HG03060 (cell line): ENCODE results near the gene NRARP.
"Not testable (repeated sequence)": the region's sequence is repeated elsewhere in the genome, so short reads cannot be mapped to it uniquely, and the experiment has no call there.

Source experiments
- ATAC-seq: cut with Tn5 transposase; IDR thresholded peaks from one replicate; pipeline ENCODE4 v1.9.1; 2021; ENCODE audit warnings: low read depth, moderate number of reproducible peaks; ENCODE audit not compliant: unreplicated experiment

NRARP gene

GRCh38 chr9:137266162-137266527 lies 35.9 kb downstream of the NRARP start:
- no peak for ATAC-seq

GRCh38 chr9:137265496-137266161 lies 36.4 kb downstream of the NRARP start:
- no peak for ATAC-seq

- no peak for ATAC-seq
These were observed 38.0 kb downstream of the NRARP start for GRCh38 chr9:137264067-137264466.

- no peak for ATAC-seq
These were observed 38.6 kb downstream of the NRARP start for GRCh38 chr9:137263506-137263905.

DNA sequence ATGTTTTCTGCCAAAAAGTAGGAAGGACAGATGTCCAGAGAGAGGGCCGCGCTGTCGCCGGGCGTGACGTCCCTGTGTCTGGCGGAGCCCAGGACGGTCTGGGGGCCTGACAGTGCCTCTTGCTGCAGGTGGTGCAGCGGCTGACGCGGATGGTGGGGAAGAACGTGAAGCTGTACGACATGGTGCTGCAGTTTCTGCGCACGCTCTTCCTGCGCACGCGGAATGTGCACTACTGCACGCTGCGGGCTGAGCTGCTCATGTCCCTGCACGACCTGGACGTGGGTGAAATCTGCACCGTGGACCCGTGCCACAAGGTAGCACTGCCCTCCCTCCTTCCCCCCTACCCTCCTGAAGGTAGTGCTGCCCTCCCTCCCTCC lies 39.2 kb downstream of the NRARP start:
- ATAC-seq = no peak

DNA sequence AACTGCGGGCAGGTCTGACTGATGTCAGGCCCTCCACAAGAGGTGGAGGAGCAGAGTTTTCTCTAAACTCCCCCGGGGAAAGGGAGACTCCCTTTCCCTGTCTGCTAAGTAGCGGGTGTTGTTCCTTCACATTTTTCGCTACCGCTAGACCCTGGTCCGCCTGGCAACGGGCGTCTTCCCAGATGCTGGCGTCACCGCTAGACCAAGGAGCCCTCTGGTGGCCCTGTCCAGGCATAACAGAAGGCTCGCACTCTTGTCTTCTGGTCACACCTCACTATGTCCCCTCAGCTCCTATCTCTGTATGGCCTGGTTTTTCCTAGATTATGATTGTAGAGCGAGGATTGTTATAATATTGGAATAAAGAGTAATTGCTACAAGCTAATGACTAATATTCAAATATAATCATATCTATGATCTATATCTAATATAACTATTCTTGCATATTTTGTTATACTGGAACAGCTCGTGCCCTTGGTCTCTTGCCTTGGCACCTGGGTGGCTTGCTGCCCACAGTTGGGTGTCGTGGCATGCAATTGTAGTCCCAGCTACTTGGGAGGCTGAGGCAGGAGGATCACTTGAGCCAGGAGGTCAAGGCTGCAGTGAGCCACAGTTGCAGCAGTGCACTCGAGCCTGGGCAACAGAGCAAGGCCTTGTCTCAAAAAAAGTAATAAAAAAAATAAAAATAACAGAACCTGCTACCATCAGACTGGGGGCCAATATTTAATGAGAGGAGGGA lies 39.7 kb downstream of the NRARP start:
- not testable (repeated sequence) for ATAC-seq

DNA sequence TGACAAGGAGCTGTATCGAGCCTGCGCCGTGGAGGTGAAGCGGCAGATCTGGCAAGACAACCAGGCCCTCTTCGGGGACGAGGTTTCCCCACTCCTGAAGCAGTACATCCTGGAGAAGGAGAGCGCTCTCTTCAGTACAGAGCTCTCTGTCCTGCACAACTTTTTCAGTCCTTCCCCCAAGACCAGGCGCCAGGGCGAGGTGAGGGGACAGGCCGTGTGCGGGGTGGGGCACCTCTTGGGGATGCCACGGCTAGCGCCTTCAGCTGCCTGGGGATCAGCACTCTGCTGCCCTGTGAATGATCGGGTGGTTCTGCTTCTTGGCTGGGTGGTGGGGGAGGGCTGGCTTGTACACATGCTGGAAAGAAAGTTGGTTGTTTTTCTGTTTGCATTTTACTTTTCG lies 45.2 kb downstream of the NRARP start:
- no peak for ATAC-seq

- no peak for ATAC-seq
These were observed 45.7 kb downstream of the NRARP start for GRCh38 chr9:137256362-137256761.

DNA sequence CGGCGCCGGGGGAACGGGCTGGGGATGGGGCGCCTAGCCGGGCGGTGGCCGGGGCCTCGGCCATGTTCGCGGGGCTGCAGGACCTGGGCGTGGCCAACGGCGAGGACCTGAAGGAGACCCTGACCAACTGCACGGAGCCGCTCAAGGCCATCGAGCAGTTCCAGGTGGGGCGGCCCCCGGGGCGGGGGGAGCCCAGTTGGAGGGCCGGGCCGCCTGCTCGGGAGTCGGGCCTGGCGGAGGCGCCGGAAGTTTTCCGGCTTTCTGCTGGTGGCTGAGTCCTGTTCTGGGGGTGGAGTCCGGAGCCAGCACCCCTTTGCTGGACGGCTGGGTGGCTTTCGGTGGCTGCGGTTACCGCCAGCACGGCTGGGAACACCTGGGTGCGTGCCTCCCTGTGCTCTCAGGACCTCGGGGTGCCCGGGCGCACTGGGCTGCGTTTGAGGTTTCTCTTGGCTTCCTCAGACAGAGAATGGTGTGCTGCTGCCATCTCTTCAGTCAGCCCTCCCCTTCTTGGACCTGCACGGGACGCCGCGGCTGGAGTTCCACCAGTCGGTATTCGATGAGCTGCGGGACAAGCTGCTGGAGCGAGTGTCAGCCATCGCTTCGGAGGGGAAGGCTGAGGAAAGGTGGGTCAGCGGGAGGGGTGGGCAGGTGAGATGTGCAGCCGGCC lies 46.5 kb downstream of the NRARP start:
- ATAC-seq = peak; percentile 20

- peak; percentile 29 for ATAC-seq
These were observed 47.2 kb downstream of the NRARP start, which contains the start of gene NELFB for GRCh38 chr9:137254624-137255447. NELFB (plus strand) TSS chr9:137255327.

- ATAC-seq = no peak
These were observed 48.1 kb downstream of the NRARP start for GRCh38 chr9:137253717-137254623.

DNA sequence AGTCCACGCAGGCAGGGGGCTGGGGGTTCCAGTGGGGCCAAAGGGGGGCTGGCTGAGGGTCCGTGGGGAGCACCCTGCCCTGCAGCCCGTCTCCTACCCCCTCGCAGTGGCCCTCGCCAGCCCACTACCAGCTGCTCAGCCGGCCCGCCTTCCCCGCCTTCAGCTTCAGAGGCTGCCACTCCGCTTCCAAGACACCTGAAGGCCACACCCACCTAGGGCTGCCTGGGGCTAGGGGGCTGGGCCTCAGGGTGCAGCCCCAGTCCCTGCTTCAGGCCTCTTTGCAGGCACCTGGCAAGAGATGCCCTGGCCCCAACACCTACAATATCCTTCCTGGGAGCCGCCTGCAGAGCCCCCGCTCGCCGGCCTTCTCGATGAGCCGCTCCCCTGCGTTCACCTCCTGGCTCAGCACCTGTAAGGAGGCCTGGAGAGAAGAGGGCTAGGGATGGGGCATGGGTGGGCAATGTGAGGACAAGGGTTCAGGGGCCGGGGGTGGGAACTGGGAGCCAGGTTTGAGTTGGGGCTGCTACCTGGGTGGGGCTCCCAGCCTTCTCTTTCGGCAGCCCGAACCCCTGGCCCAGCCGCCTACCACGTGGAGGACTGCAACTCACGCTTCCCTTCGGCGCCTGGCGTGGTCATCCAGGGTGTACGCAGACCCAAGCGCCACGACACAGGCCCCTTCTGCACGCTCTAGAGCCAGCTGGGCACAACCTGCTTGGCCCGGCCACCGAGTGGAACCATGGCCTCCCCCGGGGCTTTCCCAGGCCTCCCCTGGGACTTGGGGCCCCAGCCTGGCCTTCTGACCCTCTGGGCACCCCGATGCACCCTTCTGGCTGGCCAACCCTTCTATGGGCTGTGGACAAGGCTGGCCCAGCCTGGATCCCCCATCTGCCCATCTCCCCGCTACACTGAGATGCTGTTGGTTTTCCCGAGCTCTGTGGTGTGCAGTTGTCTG lies 49.2 kb downstream of the NRARP start:
- no peak for ATAC-seq

DNA sequence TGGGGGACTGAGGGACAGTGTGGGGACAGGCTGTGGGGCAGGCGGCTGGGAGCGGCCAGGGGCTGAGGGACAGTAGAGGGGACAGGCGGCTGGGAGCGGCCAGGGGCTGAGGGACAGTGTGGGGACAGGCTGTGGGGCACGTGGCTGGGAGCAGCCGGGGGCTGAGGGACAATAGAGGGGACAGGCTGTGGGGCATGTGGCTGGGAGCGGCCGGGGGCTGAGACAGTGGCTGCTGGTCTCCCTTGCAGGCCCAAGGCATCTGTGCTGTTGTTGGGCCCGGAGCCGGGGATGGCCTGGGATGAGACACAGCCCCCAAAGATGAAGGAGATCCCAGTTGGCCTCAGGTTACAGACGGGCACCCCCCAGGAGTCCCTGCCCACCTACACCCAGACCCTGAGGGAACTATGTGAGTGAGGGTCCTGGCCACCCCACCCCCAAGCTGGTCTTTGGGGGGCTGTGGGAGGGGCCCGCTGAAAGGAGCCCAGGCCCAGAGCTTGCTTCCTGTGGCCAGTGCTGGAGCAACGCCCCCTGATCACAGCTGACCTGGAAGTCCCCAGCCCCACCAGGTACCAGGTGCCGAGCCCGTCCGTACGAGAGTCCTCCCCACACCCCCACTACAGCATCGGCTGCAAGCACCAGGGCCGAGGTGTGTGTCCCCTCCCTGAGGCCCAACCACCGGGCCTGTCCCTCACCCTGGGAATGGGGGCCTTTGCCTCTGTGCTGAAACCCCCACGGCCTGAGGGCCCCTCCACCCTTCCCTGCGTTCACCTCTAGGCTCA lies 50.4 kb downstream of the NRARP start:
- ATAC-seq = no peak

DNA sequence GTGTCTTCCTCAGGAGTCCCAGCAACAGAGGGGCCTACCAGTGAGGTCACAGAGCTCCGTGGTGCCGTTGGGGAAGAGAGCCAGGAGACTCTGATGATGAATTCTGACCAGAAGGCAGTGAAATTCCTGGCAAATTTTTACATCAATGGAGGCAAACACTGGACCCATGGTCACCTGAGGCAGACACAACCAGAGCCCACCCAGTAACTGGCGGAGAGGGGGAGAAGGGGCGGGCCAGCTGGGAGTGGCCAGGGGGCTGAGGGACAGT lies 50.9 kb downstream of the NRARP start, which contains the start of gene STPG3:
Gene STPG3 (plus strand): TSS at position 93 of the 268 bp plus-strand sequence. CDS start 1 bp downstream, at position 94.
- no peak for ATAC-seq

DNA sequence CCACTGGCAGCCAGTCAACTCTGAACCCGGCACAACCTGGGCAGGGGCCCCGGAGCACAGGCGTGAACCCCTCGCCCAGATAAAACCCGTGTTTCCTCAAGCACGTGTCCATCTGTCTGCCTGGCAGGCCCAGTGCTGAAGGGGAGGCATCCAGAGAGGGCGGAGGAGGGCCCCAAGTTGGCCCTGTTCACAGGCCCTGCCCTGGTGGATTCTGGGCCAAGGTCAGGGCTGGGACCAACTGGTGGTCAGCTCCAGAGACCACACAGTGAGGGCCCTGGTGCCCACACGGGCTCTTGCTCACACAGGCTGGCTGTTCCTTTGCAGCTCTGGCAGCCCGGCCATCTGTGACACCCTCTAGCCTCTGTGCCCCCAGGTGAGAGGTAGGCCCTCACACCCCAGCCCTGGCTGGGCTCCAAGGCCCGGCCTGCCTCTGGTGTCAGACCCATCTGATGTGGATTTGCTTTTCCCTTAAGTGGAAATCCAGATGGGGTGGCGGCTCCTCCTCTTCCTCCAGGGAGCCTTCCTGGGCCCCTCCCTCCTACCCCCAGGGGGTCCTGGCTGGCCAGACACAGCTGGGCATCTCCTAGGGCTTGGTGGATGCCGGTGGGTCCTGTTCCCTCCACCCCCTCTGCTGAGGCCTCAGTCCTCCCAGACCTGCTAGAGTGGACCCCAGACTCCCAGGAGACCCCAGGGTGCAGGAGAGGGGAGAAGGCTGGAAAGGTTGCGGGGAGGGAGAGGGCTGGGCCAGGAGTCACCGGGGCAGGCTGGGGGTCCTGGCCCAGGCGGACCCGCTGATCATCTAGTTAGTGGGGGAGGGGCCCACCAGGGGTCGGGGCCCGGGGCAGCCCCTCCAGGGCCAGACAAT lies 51.5 kb downstream of the NRARP start:
- no peak for ATAC-seq
